G401 (cell line): ENCODE results near the gene PLIN3. TPM values are rescaled to one million over a fixed set of nuclear protein-coding genes. Genes with fewer than 3 reads are reported as not detected.
"Not testable (repeated sequence)": the region's sequence is repeated elsewhere in the genome, so short reads cannot be mapped to it uniquely, and the experiment has no call there.

Source experiments
- DNase-seq: peaks from one replicate; pipeline ENCODE4 v3.0.0-alpha.2; 2015; ENCODE audit warnings: low spot score
- in situ Hi-C: cut with HindIII; loops from 2 replicates; pipeline ENCODE4 v1.10.0; 2016; ENCODE audit warnings: low sequenced_read_pairs, mixed read lengths
- total RNA-seq: library from RNA; depleted of rRNA; stranded (reverse); fragments of >200 nt; shearing (Covaris generic); gene quantifications from 2 replicates; pipeline ENCODE4 v1.2.3, GENCODE V29; 2014; rRNA removed

PLIN3 gene, protein sequence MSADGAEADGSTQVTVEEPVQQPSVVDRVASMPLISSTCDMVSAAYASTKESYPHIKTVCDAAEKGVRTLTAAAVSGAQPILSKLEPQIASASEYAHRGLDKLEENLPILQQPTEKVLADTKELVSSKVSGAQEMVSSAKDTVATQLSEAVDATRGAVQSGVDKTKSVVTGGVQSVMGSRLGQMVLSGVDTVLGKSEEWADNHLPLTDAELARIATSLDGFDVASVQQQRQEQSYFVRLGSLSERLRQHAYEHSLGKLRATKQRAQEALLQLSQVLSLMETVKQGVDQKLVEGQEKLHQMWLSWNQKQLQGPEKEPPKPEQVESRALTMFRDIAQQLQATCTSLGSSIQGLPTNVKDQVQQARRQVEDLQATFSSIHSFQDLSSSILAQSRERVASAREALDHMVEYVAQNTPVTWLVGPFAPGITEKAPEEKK
- 231 TPM in 2 replicates for total RNA-seq

DNA sequence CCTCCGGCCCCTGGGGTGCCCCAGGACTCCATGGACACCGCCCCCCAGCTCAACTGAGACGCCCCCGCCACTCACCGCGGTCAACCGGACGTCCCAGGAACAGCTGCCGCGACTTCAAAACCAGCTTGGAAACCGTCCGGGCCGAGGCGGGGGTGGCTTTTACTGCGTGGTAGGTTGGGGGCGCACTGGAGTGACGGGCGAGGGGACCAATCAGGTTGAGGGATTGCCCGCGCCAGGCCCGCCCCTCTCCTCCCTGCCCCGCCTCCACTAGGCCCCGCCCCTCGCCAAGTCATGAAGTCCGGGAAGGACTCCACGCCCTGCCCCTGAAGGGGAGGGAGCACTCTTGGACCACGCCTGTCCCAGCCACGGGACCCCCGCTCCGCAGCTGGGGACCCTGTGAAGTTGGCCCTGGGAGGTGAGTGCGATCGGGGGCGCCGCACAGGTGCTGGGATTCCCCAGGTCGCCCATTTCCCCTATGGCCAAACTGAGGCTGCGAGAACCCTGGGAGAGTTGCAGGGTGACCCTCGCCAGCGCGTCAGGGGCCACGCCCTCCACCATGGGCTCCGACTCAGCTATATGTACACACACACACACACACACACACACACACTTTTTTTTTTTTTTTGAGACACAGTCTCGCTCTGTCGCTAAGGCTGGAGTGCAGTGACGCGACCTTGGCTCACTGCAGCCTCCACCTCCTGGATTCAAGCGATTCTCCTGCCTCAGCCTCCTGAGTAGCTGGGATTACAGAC lies at the start of gene PLIN3:
Gene PLIN3, minus strand, starts transcription at position 134 of the 752 bp plus-strand sequence. CDS start 6,273 bp downstream, outside the sequence.
- peak; percentile 65 for DNase-seq
- in situ Hi-C loops, result no loop called here

DNA sequence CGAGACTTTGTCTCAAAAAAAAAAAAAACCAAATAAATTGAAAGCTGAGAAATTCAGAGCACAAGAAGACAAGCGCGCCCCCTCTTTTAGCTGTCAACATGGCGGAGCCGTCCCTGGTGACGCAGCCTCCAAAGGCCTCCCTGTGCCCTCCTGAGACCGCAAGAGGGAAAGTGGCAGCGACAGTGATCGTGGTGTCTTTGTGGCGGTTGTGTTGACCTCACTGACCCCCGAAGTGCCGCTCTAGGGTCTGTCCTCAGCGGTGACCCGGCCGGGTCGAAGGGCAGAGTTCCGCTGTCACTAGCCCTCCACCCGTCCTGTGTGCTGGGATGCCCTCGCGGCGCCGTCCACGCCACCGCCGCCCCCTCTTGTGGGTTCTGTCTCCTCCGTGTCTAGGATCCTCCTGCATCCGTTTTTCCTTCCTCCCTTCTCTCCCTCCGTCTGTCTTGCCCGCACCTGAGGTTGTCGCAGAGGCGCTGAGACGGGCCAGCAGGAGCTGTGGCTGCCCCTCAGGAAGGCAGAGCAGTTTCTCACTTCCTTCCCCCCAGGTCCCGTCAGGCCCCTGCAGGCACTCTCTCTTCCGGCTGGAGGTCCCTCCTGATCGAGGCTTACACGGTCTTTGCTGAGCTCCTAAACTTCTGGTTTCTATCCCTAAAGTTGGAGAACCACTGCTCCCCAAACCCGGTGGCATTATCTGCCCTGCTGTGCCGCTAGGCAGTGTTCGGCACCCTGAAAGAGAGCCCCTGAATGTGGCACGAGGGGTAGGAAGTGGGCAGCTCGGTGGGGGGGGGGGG lies 49.0 kb upstream of the PLIN3 start:
- no peak for DNase-seq
- in situ Hi-C loops, result no loop called here

DNA sequence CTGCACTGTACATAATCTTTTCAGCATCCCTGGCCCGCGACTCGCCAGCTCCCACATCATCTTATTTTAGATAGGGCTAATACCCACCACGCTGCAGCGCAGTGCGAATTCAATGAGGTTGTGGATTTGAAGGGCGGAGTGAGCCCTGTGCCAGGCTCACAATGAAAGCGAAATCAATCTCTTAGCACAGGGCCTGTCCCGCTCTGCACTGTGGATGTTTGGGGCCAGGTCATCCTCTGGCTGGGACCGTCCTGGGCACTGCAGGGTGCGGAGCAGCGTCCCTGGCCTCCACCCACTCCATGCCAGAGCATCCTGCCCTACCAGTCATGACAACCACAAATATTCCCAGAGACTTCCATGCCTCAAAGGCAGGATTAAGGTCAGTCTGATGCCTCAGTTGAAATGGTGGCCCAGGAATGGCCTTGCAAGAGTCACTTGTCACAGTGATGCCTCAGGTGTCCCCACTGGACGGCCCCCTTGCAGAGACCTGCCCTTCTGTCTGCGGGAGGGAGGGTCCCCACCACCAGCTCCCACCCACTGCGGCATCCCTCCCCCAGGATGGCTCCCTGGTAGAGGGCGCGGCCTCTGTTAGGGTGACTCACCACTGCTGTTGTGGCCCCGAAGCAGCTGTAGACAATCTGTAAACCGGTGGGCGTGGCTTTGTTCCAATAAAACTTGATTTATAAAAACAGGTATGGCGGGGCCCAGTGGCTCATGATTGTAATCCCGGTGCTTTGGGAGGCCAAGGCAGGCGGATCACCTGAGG lies 47.5 kb upstream of the PLIN3 start:
- in situ Hi-C loops, result no loop called here
- DNase-seq, result no peak

DNA sequence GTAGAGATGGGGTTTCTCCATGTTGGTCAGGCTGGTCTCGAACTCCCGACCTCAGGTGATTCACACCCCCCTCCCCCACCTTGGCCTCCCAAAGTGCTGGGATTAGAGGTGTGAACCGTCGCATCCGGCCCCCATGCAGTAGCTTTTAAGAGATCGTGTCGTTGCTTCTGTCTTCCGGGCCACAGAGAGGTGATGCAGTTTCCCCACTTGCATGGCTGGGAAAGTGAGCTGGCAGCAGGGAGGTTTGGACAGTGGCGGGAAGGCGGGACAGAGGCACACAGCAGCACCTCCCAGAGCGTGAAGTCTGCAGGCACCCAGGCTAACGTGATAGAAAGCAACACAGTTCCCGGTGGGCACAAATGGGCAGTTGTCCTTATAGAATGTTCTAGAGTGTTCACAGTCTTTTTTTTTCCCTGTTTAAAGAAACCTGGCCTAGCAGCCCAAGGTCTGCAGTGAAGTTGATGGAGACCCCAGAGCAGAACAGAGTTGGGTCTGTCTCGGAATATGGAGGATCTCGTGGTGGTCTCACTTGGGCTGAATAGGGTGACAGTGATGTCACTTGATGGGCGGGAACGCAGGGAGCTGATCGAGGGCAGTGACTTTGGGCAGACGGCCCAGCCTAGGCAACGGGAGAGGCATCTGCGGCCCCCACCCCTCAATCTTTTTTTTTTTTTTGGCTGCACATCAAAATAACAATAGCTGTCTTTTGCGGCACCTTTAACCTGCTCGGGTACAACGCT lies 46.7 kb upstream of the PLIN3 start:
- DNase-seq, result no peak
- in situ Hi-C loops, result no loop called here

DNA sequence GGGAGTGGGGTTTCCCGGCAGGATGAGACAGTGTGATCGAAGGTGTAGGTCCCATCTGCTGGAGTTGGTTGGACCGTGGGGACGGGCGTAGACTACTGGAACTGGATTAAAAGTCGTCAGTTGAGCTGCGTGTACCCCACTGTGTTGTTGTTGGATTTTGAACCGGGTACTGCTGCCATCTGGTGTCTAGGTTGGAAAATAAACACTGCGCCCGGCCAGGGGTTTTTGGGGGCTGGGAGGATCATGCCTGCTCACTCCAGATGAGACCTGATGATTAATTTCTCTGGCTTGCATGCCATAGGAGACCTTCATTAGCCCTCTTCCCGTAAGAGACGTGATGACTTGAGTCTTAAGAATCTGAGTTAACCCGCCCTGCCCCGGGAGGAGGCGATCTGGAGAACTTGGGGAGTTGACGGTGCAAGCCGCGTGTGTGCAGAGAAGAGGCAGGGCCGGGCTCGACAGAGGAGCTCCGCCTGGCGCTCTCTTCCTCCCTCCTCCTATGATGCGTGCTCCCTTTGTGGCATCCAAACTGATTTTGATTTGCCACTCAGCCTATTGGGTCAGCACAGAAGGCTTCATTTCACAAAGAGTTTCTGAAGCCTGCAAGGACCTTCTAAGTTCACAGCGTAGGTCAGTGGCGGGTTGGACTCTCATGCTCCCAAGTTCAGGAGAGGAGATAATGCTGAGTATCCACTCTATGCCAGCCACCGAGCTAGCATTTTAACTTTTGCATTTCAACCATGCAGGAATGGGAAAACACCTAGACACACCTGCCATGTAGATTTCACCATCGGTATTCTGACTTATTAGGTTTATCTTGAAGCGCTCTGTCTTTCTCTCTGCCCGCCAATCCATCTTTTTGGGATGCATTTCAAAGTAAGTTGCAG lies 44.6 kb upstream of the PLIN3 start:
- in situ Hi-C loops, result no loop called here
- peak; percentile 63 for DNase-seq

DNA sequence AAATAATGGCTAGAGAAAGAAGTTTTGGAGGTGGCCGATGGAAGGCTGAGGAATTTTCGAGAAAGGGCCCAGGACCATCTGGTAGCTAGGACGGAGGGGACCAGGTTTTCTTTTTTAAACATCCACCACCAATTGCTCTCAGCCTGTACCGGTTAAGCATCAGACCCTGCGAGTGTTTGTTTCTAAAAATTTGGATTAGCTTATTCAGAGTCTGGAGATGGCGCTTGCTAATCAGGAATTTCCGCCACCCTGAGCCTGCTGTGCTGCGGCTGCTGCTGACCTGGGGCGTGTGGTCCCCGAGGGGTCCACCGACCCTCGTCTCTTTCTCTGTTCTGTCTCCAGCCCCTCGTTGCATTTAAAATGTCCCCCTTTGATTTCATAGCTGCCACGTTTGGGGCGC lies 43.8 kb upstream of the PLIN3 start:
- no peak for DNase-seq
- in situ Hi-C loops, result no loop called here

DNA sequence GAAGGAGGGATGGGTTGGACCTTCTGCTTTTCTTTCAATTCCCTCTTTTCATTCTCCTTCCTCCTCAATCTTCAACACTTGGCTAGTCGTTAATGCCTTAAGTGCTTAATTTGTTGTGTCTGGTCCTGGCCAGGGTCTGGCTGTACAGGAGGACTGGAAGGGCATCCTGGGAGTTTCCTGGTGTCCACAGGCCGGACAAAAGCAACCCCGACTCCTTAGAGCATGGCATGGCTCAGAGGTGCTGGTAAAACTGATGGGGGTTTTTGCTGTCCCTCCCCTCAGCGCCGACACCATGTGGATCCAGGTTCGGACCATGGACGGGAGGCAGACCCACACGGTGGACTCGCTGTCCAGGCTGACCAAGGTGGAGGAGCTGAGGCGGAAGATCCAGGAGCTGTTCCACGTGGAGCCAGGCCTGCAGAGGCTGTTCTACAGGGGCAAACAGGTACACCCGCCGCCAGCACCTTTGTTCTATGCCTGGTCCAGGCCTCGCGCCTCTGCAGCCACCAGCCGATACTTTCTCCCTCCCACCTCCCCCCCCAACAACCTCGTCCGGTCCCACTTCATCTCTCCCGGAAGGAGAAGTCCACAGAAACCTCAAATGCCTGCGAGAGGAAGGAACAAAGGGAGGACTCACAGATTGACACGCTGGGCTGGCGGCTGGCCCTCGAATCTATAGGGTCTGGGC lies 43.3 kb upstream of the PLIN3 start:
- in situ Hi-C loops, result no loop called here
- no peak for DNase-seq

DNA sequence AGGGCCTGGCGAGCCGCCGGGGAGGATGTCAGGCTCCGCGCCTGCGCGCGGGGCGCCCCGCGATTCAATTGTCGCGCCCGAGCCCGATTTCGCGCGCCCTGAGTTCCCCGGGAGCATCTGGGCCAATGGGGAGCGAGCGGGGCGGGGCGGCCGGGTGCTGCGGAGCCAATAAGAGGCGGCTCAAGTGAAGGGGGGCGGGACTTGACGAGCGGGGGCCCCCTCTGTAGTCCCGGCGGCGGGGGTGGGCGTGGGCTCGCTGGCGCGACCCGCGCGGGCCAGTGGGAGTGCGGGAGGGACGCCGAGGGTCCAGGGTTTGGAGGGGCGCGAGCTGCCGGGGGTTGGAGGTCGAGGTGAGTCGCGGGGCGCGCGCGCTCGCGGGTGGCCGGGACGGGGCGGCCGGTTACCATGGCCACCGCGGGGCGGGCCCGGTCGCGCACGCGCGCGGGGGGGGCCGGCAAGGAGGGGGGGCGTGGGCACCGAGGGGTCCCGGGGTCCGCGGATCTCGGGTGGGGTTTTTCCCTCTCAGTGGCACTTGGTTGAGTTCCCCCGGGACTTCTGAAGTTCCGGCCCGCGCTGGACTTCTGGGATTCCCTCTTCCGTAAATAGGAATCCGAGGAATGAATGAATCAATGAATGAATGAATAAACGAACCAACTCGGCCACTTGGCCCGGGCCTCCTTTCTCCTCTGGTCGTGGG lies 42.6 kb upstream of the PLIN3 start:
- in situ Hi-C loops, result no loop called here
- peak; percentile 84 for DNase-seq

DNA sequence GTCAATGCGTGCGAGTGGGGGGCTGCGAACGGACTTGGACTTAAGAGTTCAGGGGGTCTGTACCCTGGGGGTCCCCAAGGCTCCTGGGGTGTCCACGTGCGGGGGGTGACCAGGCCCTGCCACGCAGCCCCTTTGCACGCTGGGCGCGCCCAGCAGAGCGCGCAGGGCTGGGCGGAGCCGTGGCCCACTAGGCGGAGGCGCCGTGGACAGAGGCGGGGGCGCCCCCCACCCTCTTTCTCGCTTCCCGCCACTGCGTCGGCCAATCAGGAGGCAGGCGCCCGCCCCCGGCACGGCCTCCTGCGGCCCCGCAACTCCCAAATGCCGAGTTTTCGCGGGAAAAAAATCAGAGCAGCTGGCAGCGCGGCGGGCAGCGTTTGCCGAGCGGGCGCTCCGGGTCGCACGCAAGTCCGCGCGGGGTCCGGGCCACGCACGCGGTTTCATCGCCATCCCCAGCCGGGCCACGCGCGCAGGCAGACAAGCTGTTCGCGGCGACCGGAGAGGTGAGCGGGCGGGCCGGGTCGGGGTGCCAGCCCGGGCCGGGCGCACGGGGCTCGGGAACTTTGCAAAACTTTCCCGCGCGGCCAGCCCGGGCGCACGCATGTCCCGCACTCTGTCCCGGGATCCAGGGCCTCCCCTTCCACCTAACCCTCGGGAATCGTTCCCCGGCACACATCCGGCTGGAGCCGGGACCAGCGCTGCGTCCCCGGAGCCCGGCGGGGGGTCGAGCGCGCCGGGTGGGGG lies 41.9 kb upstream of the PLIN3 start, which contains the start of gene UHRF1:
Gene UHRF1, plus strand, starts transcription at position 346 of the 741 bp plus-strand sequence. CDS start 1,385 bp downstream, outside the sequence.
- in situ Hi-C loops, result no loop called here
- no peak for DNase-seq

DNA sequence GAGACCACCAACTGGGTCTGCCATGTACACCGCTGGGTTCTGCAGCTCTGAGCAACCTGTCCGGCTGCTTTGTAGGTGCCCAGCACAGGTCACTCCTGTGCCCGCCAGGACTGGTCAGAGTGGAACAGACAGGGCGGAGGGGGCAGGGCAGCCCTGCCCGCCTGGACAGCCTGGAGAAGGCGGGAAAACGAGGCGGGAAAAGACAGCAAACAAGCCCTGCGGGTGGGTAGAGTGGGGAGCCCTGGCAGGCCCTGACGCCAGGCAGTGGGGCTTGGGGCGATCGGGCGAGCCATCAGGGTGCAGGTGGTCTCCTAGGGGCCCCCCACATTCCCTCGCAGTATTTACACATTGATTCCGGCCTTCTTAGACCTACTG lies 41.3 kb upstream of the PLIN3 start:
- DNase-seq, result no peak
- in situ Hi-C loops, result no loop called here

DNA sequence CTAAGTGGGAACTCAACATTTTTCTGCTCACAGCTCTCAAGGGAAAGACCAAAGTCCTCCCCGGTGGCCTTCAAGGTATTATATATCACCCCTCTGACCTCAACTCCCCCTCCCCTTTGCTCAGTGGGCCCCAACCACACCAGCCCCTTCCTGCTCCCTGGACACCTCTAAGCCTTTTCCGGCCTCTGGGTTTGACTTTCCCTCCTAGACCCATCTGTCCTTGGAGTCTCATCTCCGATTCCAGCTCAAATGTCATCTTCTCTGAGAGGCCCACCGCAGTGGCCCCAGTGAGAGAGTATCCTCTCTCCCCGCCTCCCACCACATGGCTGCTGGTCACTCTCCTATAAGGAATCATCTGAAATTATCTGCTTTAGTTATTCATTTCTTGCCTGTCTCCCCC lies 40.9 kb upstream of the PLIN3 start:
- DNase-seq, result no peak
- in situ Hi-C loops, result no loop called here

DNA sequence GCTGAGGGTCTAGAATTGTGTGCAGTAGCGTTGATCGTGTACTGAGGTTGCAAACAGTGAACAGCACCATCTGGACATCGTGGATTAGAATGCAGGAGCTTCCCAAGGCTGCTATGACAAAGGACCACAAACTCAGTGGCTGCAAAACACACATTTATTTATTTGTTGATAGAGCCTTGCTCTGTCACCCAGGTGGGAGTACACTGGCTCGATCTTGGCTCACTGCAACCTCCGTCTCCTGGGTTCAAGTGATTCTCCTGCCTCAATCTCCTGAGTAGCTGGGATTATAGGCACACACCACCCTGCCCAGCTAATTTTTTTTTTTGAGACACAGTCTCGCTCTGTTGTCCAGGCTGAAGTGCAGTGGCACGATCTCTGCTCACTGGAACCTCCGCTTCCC lies 39.5 kb upstream of the PLIN3 start:
- in situ Hi-C loops, result no loop called here
- DNase-seq, result no peak

DNA sequence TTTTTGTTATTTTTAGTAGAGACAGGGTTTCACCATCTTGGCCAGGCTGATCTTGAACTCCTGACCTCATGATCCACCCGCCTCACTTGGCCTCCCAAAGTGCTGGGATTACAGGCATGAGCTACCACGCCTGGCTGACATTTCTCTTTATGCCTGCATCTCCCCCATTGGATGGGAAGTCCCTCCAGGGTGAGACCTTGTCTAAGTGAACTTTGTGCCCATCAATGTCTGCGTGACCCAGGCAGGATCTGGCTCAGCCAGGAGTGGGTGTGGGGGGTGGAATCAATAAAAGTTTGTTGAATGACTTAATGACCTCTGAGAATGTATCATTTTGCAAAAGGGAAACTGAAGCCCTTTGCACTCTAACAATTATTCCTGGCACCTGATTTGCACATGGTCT lies 37.0 kb upstream of the PLIN3 start:
- no peak for DNase-seq
- in situ Hi-C loops, result no loop called here

DNA sequence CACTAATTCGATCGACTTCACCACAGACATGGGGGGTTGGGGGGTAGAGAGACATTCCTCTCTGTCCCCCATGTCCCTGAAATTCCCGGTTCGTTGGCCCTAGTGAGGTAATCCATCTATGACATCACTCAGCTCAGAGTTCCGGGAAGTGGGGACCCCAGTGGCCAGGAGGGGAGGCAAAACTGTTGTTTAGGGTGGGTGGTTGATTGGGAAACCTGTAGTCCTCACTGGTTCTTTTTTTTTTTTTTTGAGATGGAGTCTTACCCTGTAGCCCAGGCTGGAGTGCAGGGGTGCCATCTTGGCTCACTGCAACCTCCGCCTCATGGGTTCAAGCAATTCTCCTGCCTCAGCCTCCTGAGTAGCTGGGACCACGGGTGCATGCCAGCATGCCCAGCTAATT lies 35.3 kb upstream of the PLIN3 start, which contains the start of gene ARRDC5:
Gene ARRDC5, minus strand, starts transcription at position 101 of the 400 bp plus-strand sequence. Its CDS starts 71 bp downstream, at position 30.
- in situ Hi-C loops, result no loop called here
- no peak for DNase-seq

DNA sequence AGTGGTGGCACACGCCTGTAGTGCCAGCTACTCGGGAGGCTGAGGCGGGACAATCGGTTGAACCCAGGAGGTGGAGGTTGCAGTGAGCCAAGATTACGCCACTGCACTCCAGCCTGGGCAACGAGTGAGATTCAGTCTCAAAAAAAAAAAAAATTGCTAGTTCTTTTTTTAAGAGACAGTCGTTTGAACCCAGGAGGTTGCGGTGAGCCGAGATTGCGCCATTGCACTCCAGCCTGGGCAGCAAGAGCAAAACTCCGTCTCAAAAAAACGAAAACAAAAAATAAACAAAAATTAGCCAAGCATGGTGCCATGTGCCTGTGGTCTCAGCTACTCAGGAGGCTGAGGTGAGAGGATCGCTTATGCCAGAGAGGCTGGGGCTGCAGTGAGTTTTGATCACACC lies 33.4 kb upstream of the PLIN3 start:
- in situ Hi-C loops, DNase-seq: not testable (repeated sequence)
